ENCODE data around the gene CHP1. TPM values are rescaled to one million over a fixed set of nuclear protein-coding genes. Genes with fewer than 3 reads are reported as not detected.
A peak's percentile ranks its signal among the peaks of the same experiment; 100 is the strongest.
"Not testable (repeated sequence)": the region's sequence is repeated elsewhere in the genome, so short reads cannot be mapped to it uniquely, and the experiment has no call there.

The CHP1 gene
- total RNA-seq, 1 donor from 2014 or later: 175 TPM

GRCh38 chr15:41238100-41238499 is 7.0 kb downstream of the CHP1 start:
- no peak for DNase-seq
- no peaks in the 10 kb centered on the region for H3K27me3 ChIP-seq
- intact Hi-C loops (cut with DNase I): no loop called here

DNA sequence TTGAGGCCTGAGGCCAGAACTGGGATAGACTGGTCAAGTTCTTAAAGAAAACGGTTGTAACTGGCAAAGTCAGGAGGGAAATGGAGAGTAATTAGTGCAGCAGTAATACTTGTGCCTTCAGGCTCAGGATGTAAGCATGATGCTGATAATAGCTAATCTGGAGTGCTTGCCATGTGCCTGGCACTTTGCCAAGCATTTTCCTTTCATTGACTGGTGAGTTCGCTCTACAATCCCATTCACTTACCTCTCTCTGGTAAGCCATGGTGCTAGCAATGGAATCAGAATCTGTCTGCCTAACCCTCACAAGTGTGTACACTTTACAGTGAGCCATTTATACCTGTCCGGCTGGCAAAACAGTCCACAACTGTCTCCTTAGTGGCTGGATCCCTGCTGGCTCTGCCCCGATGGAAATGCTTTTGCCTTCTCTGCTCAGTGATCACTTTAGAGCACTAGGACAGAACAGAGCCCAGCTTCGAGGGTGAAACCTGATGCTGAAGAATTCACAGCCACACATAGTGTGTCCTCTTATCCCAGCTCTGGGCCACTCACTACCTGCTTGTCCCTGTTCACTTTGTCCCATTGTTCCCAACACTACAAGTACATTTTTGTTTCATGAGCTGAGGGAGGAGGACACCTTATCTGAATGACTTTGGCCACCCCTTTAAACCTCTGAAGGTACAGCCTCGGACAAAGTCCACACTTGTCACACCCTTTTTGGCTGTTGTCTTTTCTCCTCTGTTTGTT is 10.3 kb downstream of the CHP1 start:
- H3K27ac ChIP-seq: no peak overlapping the region
- DNase-seq: no peak
- H3K4me1 ChIP-seq: no peaks in the 10 kb centered on the region
- H3K9me3 ChIP-seq: no peaks in the 10 kb centered on the region
- TF ChIP-seq, protein P1, sequence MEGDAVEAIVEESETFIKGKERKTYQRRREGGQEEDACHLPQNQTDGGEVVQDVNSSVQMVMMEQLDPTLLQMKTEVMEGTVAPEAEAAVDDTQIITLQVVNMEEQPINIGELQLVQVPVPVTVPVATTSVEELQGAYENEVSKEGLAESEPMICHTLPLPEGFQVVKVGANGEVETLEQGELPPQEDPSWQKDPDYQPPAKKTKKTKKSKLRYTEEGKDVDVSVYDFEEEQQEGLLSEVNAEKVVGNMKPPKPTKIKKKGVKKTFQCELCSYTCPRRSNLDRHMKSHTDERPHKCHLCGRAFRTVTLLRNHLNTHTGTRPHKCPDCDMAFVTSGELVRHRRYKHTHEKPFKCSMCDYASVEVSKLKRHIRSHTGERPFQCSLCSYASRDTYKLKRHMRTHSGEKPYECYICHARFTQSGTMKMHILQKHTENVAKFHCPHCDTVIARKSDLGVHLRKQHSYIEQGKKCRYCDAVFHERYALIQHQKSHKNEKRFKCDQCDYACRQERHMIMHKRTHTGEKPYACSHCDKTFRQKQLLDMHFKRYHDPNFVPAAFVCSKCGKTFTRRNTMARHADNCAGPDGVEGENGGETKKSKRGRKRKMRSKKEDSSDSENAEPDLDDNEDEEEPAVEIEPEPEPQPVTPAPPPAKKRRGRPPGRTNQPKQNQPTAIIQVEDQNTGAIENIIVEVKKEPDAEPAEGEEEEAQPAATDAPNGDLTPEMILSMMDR (IDR thresholded peaks at IDR 0.05): no peak
- intact Hi-C loops (cut with DNase I): no loop called here
- H3K36me3 ChIP-seq: peaks cover 33% of the 10 kb centered on the region
- H3K4me3 ChIP-seq: no peak overlapping the region
- peak; percentile 46 for ATAC-seq
- H3K27me3 ChIP-seq: no peaks in the 10 kb centered on the region

More at GRCh38 chr15:41238100-41238499, 7.0 kb downstream of the CHP1 start:
- Histone ChIP-seq H3K4me3 (no peak overlapping the region), H3K9me3 (no peaks in the 10 kb centered on the region), H3K4me1 (peaks cover 4% of the 10 kb centered on the region), H3K27ac (no peak overlapping the region), H3K36me3 (peaks cover 8% of the 10 kb centered on the region)
- TF ChIP-seq, protein P1 (IDR thresholded peaks at IDR 0.05): no peak
- no peak for ATAC-seq

GRCh38 chr15:41250745-41251144 is 19.7 kb downstream of the CHP1 start:
- H3K4me3 ChIP-seq; ATAC-seq; H3K27me3 ChIP-seq; H3K4me1 ChIP-seq; DNase-seq; H3K9me3 ChIP-seq; intact Hi-C loops (cut with DNase I); H3K27ac ChIP-seq: not testable (repeated sequence)
- peaks cover 17% of the 10 kb centered on the region for H3K36me3 ChIP-seq

- TF ChIP-seq, protein P1 (IDR thresholded peaks at IDR 0.05): no peak
- H3K27me3 ChIP-seq: no peaks in the 10 kb centered on the region
- H3K27ac ChIP-seq: no peak overlapping the region
- H3K4me3 ChIP-seq: no peak overlapping the region
- DNase-seq (no peak), ATAC-seq (no peak)
- H3K4me1 ChIP-seq: peaks cover 7% of the 10 kb centered on the region
- no peaks in the 10 kb centered on the region for H3K9me3 ChIP-seq
- H3K36me3 ChIP-seq: peaks cover 13% of the 10 kb centered on the region
- intact Hi-C loops (cut with DNase I): no loop called here
Observed at GRCh38 chr15:41251411-41251810, 20.3 kb downstream of the CHP1 start.

DNA sequence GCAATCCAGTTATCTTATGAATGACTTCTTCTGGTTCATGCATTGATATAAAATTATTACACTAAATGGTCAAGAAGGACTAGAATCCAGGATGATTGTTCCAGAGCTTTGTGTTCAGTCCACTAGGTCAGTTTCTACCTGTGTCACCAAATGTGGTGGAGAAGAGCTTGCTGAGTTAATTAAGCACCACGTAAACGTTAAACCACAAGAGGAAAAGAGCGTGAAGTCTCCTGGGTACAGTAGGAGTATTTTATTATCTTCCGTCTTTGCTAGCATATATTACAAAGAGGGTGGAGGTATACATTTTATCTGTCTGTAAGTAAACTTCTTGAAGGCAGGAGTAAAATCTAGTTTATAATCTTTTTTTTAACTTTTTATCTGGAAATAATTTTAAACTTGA is 23.5 kb downstream of the CHP1 start:
- ATAC-seq (no peak), DNase-seq (no peak)
- Histone ChIP-seq H3K27ac (no peak overlapping the region), H3K4me1 (peaks cover 30% of the 10 kb centered on the region), H3K4me3 (no peak overlapping the region), H3K36me3 (peaks cover 23% of the 10 kb centered on the region), H3K9me3 (no peaks in the 10 kb centered on the region), H3K27me3 (no peaks in the 10 kb centered on the region)
- intact Hi-C loops (cut with DNase I): no loop called here
- TF ChIP-seq, protein P1 (IDR thresholded peaks at IDR 0.05): no peak

DNA sequence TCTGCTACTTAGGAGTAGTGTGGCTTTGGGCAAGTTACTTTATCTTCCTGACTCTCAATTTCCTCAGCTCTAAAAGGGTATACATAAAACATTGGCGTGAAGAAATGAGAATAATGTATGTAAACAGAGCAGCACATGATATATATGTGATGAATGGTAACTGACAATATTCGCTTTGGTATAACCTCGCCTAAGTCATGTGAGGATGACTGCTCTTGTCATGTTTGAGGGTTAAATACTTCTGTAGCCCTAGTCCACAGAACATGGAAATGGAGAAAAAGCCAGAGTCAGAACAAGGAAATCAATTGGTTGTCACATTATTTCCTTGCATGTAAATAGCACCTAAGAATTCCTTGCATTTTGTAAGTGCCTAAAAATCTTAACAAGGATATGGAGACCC is 25.0 kb downstream of the CHP1 start:
- intact Hi-C loops (cut with DNase I): no loop called here
- Histone ChIP-seq H3K27ac (peak overlapping the region; percentile 68), H3K9me3 (no peaks in the 10 kb centered on the region), H3K27me3 (no peaks in the 10 kb centered on the region), H3K36me3 (peaks cover 27% of the 10 kb centered on the region), H3K4me1 (peaks cover 35% of the 10 kb centered on the region), H3K4me3 (no peak overlapping the region)
- ATAC-seq: no peak
- DNase-seq: no peak
- TF ChIP-seq, protein P1 (IDR thresholded peaks at IDR 0.05): no peak

Measured in upper lobe of right lung (tissue), 1 donor.